Measurements from ENCODE around the gene ADGRB2.

- TF ChIP-seq, protein P1, sequence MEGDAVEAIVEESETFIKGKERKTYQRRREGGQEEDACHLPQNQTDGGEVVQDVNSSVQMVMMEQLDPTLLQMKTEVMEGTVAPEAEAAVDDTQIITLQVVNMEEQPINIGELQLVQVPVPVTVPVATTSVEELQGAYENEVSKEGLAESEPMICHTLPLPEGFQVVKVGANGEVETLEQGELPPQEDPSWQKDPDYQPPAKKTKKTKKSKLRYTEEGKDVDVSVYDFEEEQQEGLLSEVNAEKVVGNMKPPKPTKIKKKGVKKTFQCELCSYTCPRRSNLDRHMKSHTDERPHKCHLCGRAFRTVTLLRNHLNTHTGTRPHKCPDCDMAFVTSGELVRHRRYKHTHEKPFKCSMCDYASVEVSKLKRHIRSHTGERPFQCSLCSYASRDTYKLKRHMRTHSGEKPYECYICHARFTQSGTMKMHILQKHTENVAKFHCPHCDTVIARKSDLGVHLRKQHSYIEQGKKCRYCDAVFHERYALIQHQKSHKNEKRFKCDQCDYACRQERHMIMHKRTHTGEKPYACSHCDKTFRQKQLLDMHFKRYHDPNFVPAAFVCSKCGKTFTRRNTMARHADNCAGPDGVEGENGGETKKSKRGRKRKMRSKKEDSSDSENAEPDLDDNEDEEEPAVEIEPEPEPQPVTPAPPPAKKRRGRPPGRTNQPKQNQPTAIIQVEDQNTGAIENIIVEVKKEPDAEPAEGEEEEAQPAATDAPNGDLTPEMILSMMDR (conservative IDR thresholded peaks at IDR 0.05 in 1 of 2, IDR thresholded peaks at IDR 0.05 in 1 of 2; ENCODE audit: low read depth in 1 of 2, low read length in 2 of 2) = no peak
- TF ChIP-seq EZH2 (IDR thresholded peaks at IDR 0.05; ENCODE audit: low read length, missing control alignments) = no peak
These were observed 26.0 kb upstream of the ADGRB2 start for GRCh38 chr1:31790140-31790539.
